Measurements from ENCODE around the gene ATP6V1F. TPM values are rescaled to one million over a fixed set of nuclear protein-coding genes. Genes with fewer than 3 reads are reported as not detected.

The ATP6V1F gene
- total RNA-seq, 1 experiment from 2014 or later, result 149 TPM

GRCh38 chr7:128842674-128843641 lies 19.7 kb upstream of the ATP6V1F start:
- intact Hi-C loops (cut with micrococcal nuclease), result no loop called here
- ATAC-seq (no peak), DNase-seq (ENCODE audit: low read depth, low spot score) (no peak)
- Histone ChIP-seq H3K4me1 (ENCODE audit: control insufficient read depth in 1 of 2, insufficient read depth in 2 of 2, low read length in 2 of 2) (peaks cover 0 to 8% of the 10 kb centered on the region in 2 experiments; a peak in 2 of 4 replicates), H4K20me1 (ENCODE audit: insufficient read depth) (no peaks in the 10 kb centered on the region), H3K9me3 (ENCODE audit: control insufficient read depth in 1 of 2, insufficient read depth in 1 of 2, low read depth in 1 of 2, low read length in 2 of 2) (no peaks in the 10 kb centered on the region), H3K36me3 (ENCODE audit: control insufficient read depth in 1 of 2, insufficient read depth in 2 of 2, low read length in 2 of 2) (peaks cover 0 to 24% of the 10 kb centered on the region in 2 experiments; a peak in 1 of 4 replicates), H3K4me2 (ENCODE audit: low read length) (no peak overlapping the region), H3K9me2 (ENCODE audit: insufficient read depth) (no peaks in the 10 kb centered on the region), H3K9ac (ENCODE audit: low read length) (no peak overlapping the region), H3K27me3 (ENCODE audit: insufficient read depth, low read length) (no peaks in the 10 kb centered on the region), H3K27ac (ENCODE audit: low read depth, low read length) (no peak overlapping the region), H3K79me2 (ENCODE audit: insufficient read depth, low read length) (no peaks in the 10 kb centered on the region), H3K4me3 (replicated peaks in 1 of 2; ENCODE audit: low read depth in 1 of 2, low read length in 2 of 2) (no peak overlapping the region), H2AFZ (ENCODE audit: low read depth, low read length, poor library complexity, severe bottlenecking) (no peak overlapping the region)
- ChIA-PET POLR2A (no interaction called here), RAD21 (ENCODE audit: low non-redundant PET in 1 of 2, low total read pairs in 2 of 2, uncharacterized antibody in 2 of 2, unreplicated experiment in 2 of 2) (no interaction called here), CTCF (interaction anchor here (0.6 to 2.1 kb wide), 8 partner anchors 7 to 171 kb away, joined by 3 to 12 read pairs (median 6); partner anchors contain the start of genes ATP6V1F and GARIN1A)
- TF ChIP-seq SIN3A (IDR thresholded peaks at IDR 0.05; ENCODE audit: low read depth) (no peak), POLR2AphosphoS5 (IDR thresholded peaks at IDR 0.05; ENCODE audit: low read depth, low read length) (no peak), ATF3 (IDR thresholded peaks at IDR 0.05) (no peak), SP1 (IDR thresholded peaks at IDR 0.05; ENCODE audit: low read depth) (no peak), ZBTB33 (IDR thresholded peaks at IDR 0.05; ENCODE audit: extremely low read depth, insufficient replicate concordance, low read length) (no peak), CEBPB (IDR thresholded peaks at IDR 0.05; ENCODE audit: low read depth) (no peak), EGR1 (IDR thresholded peaks at IDR 0.05; ENCODE audit: low read depth) (no peak), RAD21 (IDR thresholded peaks at IDR 0.05; ENCODE audit: low read depth) (no peak)
- BruUV-seq (replicated peaks), result no TSS peak
